H9 (cell line): ENCODE measurements around the gene MRRF. TPM values are rescaled to one million over a fixed set of nuclear protein-coding genes. Genes with fewer than 3 reads are reported as not detected.

Experiments
- DNase-seq: peaks from one replicate; pipeline ENCODE4 v3.0.0-alpha.2; 2017
- H2AFZ ChIP-seq: one replicate; pipeline ENCODE4 v1.6.1; 2013; ENCODE audit warnings: mild to moderate bottlenecking, low read length, control low read depth, moderate library complexity
- H2AK5ac ChIP-seq: 2 replicates; pipeline ENCODE4 v1.6.1; 2013; ENCODE audit warnings: low read length, control low read depth, mixed read lengths; ENCODE audit not compliant: insufficient read length
- H2BK120ac ChIP-seq: one replicate; pipeline ENCODE4 v1.6.1; 2013; ENCODE audit warnings: low read depth, mild to moderate bottlenecking, low read length, control low read depth, inconsistent platforms; ENCODE audit not compliant: poor library complexity, severe bottlenecking
- H2BK12ac ChIP-seq: 2 replicates; pipeline ENCODE4 v1.6.1; 2013; ENCODE audit warnings: low read length, control low read depth, mixed read lengths, low read depth; ENCODE audit not compliant: insufficient read length
- H2BK15ac ChIP-seq: 2 replicates; pipeline ENCODE4 v1.6.1; 2013; ENCODE audit warnings: low read depth, low read length, control low read depth
- H2BK20ac ChIP-seq: one replicate; pipeline ENCODE4 v1.6.1; 2013; ENCODE audit warnings: low read depth, mild to moderate bottlenecking, low read length, control low read depth, inconsistent platforms; ENCODE audit not compliant: poor library complexity, severe bottlenecking
- H2BK5ac ChIP-seq: 2 replicates; pipeline ENCODE4 v1.6.1; 2013; ENCODE audit warnings: low read length, control low read depth, mixed read lengths; ENCODE audit not compliant: insufficient read length
- H3K14ac ChIP-seq: 2 replicates; pipeline ENCODE4 v1.6.1; 2013; ENCODE audit warnings: low read length, control low read depth; ENCODE audit not compliant: insufficient read depth
- H3K18ac ChIP-seq: 2 replicates; pipeline ENCODE4 v1.6.1; 2013; ENCODE audit warnings: low read depth, mild to moderate bottlenecking, mixed read lengths, low read length, control low read depth; ENCODE audit not compliant: insufficient read length
- H3K23ac ChIP-seq: 2 replicates; pipeline ENCODE4 v1.6.1; 2013; ENCODE audit warnings: low read length, control low read depth, mixed read lengths, low read depth; ENCODE audit not compliant: insufficient read length
- H3K23me2 ChIP-seq: 2 replicates; pipeline ENCODE4 v1.6.1; 2013; ENCODE audit warnings: low read depth, mild to moderate bottlenecking, mixed read lengths, low read length, control low read depth; ENCODE audit not compliant: insufficient read length, poor library complexity, severe bottlenecking
- H3K27ac ChIP-seq: 2 replicates; pipeline ENCODE4 v1.5.1; 2013; ENCODE audit warnings: low read length, control low read depth, mixed read lengths, low read depth; ENCODE audit not compliant: insufficient read length
- H3K27me3 ChIP-seq: 2 replicates; pipeline ENCODE4 v1.6.1; 2013; ENCODE audit warnings: low read length, control low read depth, inconsistent platforms; ENCODE audit not compliant: insufficient read depth
- H3K4ac ChIP-seq: 2 replicates; pipeline ENCODE4 v1.6.1; 2013; ENCODE audit warnings: low read depth, mild to moderate bottlenecking, control low read depth, inconsistent platforms, low read length, moderate library complexity
- H3K4me1 ChIP-seq: 2 replicates; pipeline ENCODE4 v1.6.1; 2013; ENCODE audit warnings: low read length, control low read depth, inconsistent platforms; ENCODE audit not compliant: insufficient read depth
- H3K4me2 ChIP-seq: 2 replicates; pipeline ENCODE4 v1.6.1; 2013; ENCODE audit warnings: low read length, control low read depth, mixed read lengths; ENCODE audit not compliant: insufficient read length, insufficient read depth
- H3K56ac ChIP-seq: 2 replicates; pipeline ENCODE4 v1.6.1; 2013; ENCODE audit warnings: low read depth, mild to moderate bottlenecking, mixed read lengths, low read length, control low read depth; ENCODE audit not compliant: insufficient read length
- H3K79me1 ChIP-seq: 2 replicates; pipeline ENCODE4 v1.6.1; 2013; ENCODE audit warnings: low read depth, mild to moderate bottlenecking, moderate library complexity, low read length, control low read depth, inconsistent platforms; ENCODE audit not compliant: insufficient read depth, poor library complexity, severe bottlenecking
- H3K79me2 ChIP-seq: 2 replicates; pipeline ENCODE4 v1.6.1; 2013; ENCODE audit warnings: low read length, control low read depth, inconsistent platforms; ENCODE audit not compliant: insufficient read depth
- H3K9ac ChIP-seq: 2 replicates; pipeline ENCODE4 v1.6.1; 2013; ENCODE audit warnings: low read length, control low read depth, mixed read lengths; ENCODE audit not compliant: insufficient read length; ENCODE audit errors: extremely low read depth
- H3K9me3 ChIP-seq: one replicate; pipeline ENCODE4 v1.6.1; 2013; ENCODE audit warnings: low read depth, low read length, inconsistent platforms; ENCODE audit not compliant: control insufficient read depth
- H3T11ph ChIP-seq: one replicate; pipeline ENCODE4 v1.6.1; 2013; ENCODE audit warnings: mild to moderate bottlenecking, low read length, control low read depth, inconsistent platforms
- H4K20me1 ChIP-seq: one replicate; pipeline ENCODE4 v1.6.1; 2013; ENCODE audit not compliant: control insufficient read depth, insufficient read length, insufficient read depth
- H4K5ac ChIP-seq: 2 replicates; pipeline ENCODE4 v1.6.1; 2013; ENCODE audit warnings: low read depth, mild to moderate bottlenecking, mixed read lengths, low read length, control low read depth; ENCODE audit not compliant: insufficient read length
- H4K8ac ChIP-seq: replicated peaks from 2 replicates; pipeline ENCODE4 v1.6.1; 2013; ENCODE audit warnings: low read length, control low read depth, mixed read lengths, low read depth; ENCODE audit not compliant: insufficient read length
- H4K91ac ChIP-seq: 2 replicates; pipeline ENCODE4 v1.6.1; 2013; ENCODE audit warnings: low read depth, mild to moderate bottlenecking, moderate library complexity, mixed read lengths, low read length, control low read depth; ENCODE audit not compliant: insufficient read length
- H3K27ac Mint-ChIP-seq, 3 experiments: 2 replicates in 2 of 3; 3 replicates in 1 of 3; pipeline ENCODE4 v1.8.0; 2020 to 2021; ENCODE audit warnings: mixed read lengths in 3 of 3, mild to moderate bottlenecking in 1 of 3, moderate library complexity in 1 of 3
- H3K27me3 Mint-ChIP-seq: 2 replicates; pipeline ENCODE4 v1.8.0; 2021; ENCODE audit warnings: low read depth, mild to moderate bottlenecking, moderate library complexity, mixed read lengths
- H3K36me3 Mint-ChIP-seq, 3 experiments: 2 replicates in 2 of 3; 3 replicates in 1 of 3; pipeline ENCODE4 v1.8.0; 2020 to 2021; ENCODE audit warnings: low read depth in 3 of 3, mixed read lengths in 3 of 3; ENCODE audit not compliant: insufficient read depth in 1 of 3
- H3K4me1 Mint-ChIP-seq, 2 experiments: 2 replicates each; pipeline ENCODE4 v1.8.0; 2020; ENCODE audit warnings: mixed read lengths in 2 of 2
- H3K4me3 Mint-ChIP-seq, 2 experiments: 2 replicates in 1 of 2; 3 replicates in 1 of 2; pipeline ENCODE4 v1.8.0; 2020 to 2021; ENCODE audit warnings: mild to moderate bottlenecking in 2 of 2, mixed read lengths in 2 of 2, moderate library complexity in 1 of 2
- H3K9me3 Mint-ChIP-seq, 2 experiments: 2 replicates in 1 of 2; 3 replicates in 1 of 2; pipeline ENCODE4 v1.8.0; 2020; ENCODE audit warnings: mild to moderate bottlenecking in 2 of 2, mixed read lengths in 2 of 2, moderate library complexity in 1 of 2
- WGBS: extraction: QIAGEN DNeasy Blood & Tissue Kit; methylation state at CpG from one replicate; pipeline ENCODE4 v1.1.7; 2013; ENCODE audit warnings: missing lambda C conversion rate, low lambda C conversion rate, mixed read lengths; ENCODE audit not compliant: insufficient read length; ENCODE audit errors: extremely low coverage; 5-methylcytosine and 5-hydroxymethylcytosine counted together
- total RNA-seq: library from RNA; stranded (reverse); gene quantifications from 2 replicates; pipeline ENCODE4 v1.2.1, GENCODE V29; 2021
- TF ChIP-seq, protein P1 (sequence below): fragments of 200-600 bp; sonication (generic); conservative IDR thresholded peaks from 3 replicates; pipeline ENCODE4 v1.8.0; 2021; ENCODE audit warnings: antibody characterized with exemption, mild to moderate bottlenecking

The MRRF gene
- total RNA-seq, 1 experiment from 2014 or later, result 33.7 TPM

DNA sequence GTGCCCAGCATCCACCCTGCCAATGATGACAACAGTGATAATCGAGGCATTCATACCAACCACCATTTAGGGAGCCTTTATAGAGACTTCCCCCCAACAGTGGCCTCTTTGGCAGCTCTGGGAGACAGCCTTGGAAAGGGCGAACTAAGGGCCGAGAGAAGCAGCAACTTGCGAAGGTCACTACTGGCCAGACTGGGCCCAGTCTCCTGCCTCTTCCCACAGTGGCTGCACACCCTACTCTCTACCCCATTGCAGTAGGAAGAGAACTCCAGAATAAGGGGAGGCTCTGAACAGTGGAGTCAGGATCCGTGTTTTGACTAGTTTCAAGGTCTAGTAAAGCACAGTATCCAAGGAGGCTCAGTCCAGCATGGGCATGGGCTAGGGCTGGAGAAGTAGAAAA, 41.2 kb upstream of the MRRF start:
- no peak overlapping the region for H3T11ph ChIP-seq
- peaks cover 100% of the 10 kb centered on the region for H3K27me3 Mint-ChIP-seq
- no CpG with 5 or more reads among the region's 5 CpGs for WGBS

More for the DNA sequence above, 41.2 kb upstream of the MRRF start:
- no peak overlapping the region for H3K4ac ChIP-seq
- no peak for DNase-seq
- no peak overlapping the region for H3K23ac ChIP-seq
- H4K5ac ChIP-seq, result no peak overlapping the region
- peaks cover 28% of the 10 kb centered on the region for H3K23me2 ChIP-seq
- no peak overlapping the region for H3K27ac ChIP-seq
- no peak overlapping the region for H4K8ac ChIP-seq
- TF ChIP-seq, protein P1, sequence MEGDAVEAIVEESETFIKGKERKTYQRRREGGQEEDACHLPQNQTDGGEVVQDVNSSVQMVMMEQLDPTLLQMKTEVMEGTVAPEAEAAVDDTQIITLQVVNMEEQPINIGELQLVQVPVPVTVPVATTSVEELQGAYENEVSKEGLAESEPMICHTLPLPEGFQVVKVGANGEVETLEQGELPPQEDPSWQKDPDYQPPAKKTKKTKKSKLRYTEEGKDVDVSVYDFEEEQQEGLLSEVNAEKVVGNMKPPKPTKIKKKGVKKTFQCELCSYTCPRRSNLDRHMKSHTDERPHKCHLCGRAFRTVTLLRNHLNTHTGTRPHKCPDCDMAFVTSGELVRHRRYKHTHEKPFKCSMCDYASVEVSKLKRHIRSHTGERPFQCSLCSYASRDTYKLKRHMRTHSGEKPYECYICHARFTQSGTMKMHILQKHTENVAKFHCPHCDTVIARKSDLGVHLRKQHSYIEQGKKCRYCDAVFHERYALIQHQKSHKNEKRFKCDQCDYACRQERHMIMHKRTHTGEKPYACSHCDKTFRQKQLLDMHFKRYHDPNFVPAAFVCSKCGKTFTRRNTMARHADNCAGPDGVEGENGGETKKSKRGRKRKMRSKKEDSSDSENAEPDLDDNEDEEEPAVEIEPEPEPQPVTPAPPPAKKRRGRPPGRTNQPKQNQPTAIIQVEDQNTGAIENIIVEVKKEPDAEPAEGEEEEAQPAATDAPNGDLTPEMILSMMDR, result no peak
- H3K36me3 Mint-ChIP-seq, result peaks cover 0 to 4% (median 3%) of the 10 kb centered on the region in 3 experiments; a peak in 4 of 7 replicates
- no peak overlapping the region for H2AFZ ChIP-seq
- no peak overlapping the region for H2BK12ac ChIP-seq
- H3K4me1 ChIP-seq, result peaks cover 7% of the 10 kb centered on the region
- no peak overlapping the region for H3K14ac ChIP-seq
- H2BK5ac ChIP-seq, result no peak overlapping the region
- no peaks in the 10 kb centered on the region for H3K9me3 ChIP-seq
- no peak overlapping the region for H3K18ac ChIP-seq
- H3K9me3 Mint-ChIP-seq, result peaks cover 5% of the 10 kb centered on the region in 2 experiments; a peak in 3 of 5 replicates
- H3K56ac ChIP-seq, result no peak overlapping the region
- no peak overlapping the region for H2BK15ac ChIP-seq
- no peak overlapping the region for H3K4me3 Mint-ChIP-seq
- H3K9ac ChIP-seq, result no peak overlapping the region
- H3K4me1 Mint-ChIP-seq, result peaks cover 39 to 64% of the 10 kb centered on the region in 2 experiments
- no peak overlapping the region for H2AK5ac ChIP-seq
- H3K27me3 ChIP-seq, result peaks cover 95% of the 10 kb centered on the region
- H3K4me2 ChIP-seq, result no peak overlapping the region
- H4K20me1 ChIP-seq, result peaks cover 4% of the 10 kb centered on the region
- H2BK120ac ChIP-seq, result no peak overlapping the region
- no peaks in the 10 kb centered on the region for H3K79me1 ChIP-seq
- no peaks in the 10 kb centered on the region for H3K79me2 ChIP-seq
- H2BK20ac ChIP-seq, result no peak overlapping the region
- H3K27ac Mint-ChIP-seq, result no peak overlapping the region
- H4K91ac ChIP-seq, result no peak overlapping the region
